Hematopoietic multipotent progenitor cell treated with erythropoietin and hydrocortisone succinate and interleukin-3 and kit ligand, for 4 days (in vitro differentiated cells): Measurements from ENCODE around the gene USP25.
"Not testable (repeated sequence)": the region's sequence is repeated elsewhere in the genome, so short reads cannot be mapped to it uniquely, and the experiment has no call there.

Experiments
- DNase-seq: peaks from one replicate; pipeline ENCODE4 v3.0.0-alpha.2; 2015

Gene USP25

GRCh38 chr21:15732290-15732995 is 2.7 kb downstream of the USP25 start:
- peak; percentile 91 for DNase-seq

- no peak for DNase-seq
These were observed 3.2 kb downstream of the USP25 start for GRCh38 chr21:15732996-15733329.

GRCh38 chr21:15735409-15735808 is 5.6 kb downstream of the USP25 start:
- DNase-seq: peak; percentile 59

- peak; percentile 59 for DNase-seq
These were observed 6.1 kb downstream of the USP25 start for GRCh38 chr21:15735931-15736330.

- DNase-seq: not testable (repeated sequence)
These were observed 9.0 kb downstream of the USP25 start for GRCh38 chr21:15738779-15739178.

GRCh38 chr21:15740383-15740782 is 10.6 kb downstream of the USP25 start:
- no peak for DNase-seq

GRCh38 chr21:15741510-15741909 is 11.7 kb downstream of the USP25 start:
- no peak for DNase-seq

- DNase-seq: peak; percentile 33
These were observed 12.4 kb downstream of the USP25 start for GRCh38 chr21:15742052-15742670.

- DNase-seq: no peak
These were observed 12.9 kb downstream of the USP25 start for GRCh38 chr21:15742694-15743093.

- DNase-seq: no peak
These were observed 13.8 kb downstream of the USP25 start for GRCh38 chr21:15743593-15743992.

- DNase-seq: no peak
These were observed 15.1 kb downstream of the USP25 start for GRCh38 chr21:15744926-15745325.

- DNase-seq: peak; percentile 29
These were observed 18.8 kb downstream of the USP25 start for GRCh38 chr21:15748586-15748985.

- DNase-seq: peak; percentile 78
These were observed 19.5 kb downstream of the USP25 start for GRCh38 chr21:15749082-15749860.

- peak; percentile 43 for DNase-seq
These were observed 20.0 kb downstream of the USP25 start for GRCh38 chr21:15749861-15750159.

GRCh38 chr21:15751037-15751436 is 21.3 kb downstream of the USP25 start:
- DNase-seq: no peak

GRCh38 chr21:15751546-15751945 is 21.8 kb downstream of the USP25 start:
- no peak for DNase-seq

- no peak for DNase-seq
These were observed 23.1 kb downstream of the USP25 start for GRCh38 chr21:15752763-15753407.

- peak; percentile 86 for DNase-seq
These were observed 24.0 kb downstream of the USP25 start for GRCh38 chr21:15753741-15754140.

GRCh38 chr21:15754640-15755039 is 24.9 kb downstream of the USP25 start:
- peak; percentile 45 for DNase-seq

GRCh38 chr21:15755125-15755524 is 25.3 kb downstream of the USP25 start:
- no peak for DNase-seq

GRCh38 chr21:15759469-15759868 is 29.7 kb downstream of the USP25 start:
- no peak for DNase-seq

GRCh38 chr21:15761507-15762100 is 31.8 kb downstream of the USP25 start:
- DNase-seq: no peak

GRCh38 chr21:15763359-15763758 is 33.6 kb downstream of the USP25 start:
- DNase-seq: no peak
